GM21526 (cell line): ENCODE results near the gene DNAJB5.
"Not testable (repeated sequence)": the region's sequence is repeated elsewhere in the genome, so short reads cannot be mapped to it uniquely, and the experiment has no call there.

Experiments
- ATAC-seq: cut with Tn5 transposase; IDR thresholded peaks from one replicate; pipeline ENCODE4 v1.9.1; 2021; ENCODE audit warnings: moderate library complexity; ENCODE audit not compliant: unreplicated experiment, low FRiP score

DNAJB5 gene

DNA sequence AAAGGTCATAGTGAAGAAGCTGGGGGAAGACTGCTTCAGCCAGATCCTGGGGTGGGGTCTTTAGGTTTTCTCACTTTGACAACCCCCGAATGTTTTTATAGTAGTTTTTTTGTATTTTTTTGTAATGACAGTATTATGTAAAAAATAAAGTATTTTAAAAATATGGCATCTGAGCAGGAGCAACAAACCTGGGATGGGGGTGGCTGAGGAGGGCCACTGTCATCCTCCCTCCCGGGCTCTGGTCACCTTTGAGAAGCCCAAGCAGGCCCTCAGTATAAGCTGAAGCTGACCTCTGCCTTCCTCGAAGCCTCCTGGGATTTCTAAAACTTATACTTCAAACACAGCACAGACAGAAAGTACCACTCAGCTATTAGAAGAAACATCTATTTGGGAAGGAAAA, 8.7 kb downstream of the DNAJB5 start:
- ATAC-seq: no peak

DNA sequence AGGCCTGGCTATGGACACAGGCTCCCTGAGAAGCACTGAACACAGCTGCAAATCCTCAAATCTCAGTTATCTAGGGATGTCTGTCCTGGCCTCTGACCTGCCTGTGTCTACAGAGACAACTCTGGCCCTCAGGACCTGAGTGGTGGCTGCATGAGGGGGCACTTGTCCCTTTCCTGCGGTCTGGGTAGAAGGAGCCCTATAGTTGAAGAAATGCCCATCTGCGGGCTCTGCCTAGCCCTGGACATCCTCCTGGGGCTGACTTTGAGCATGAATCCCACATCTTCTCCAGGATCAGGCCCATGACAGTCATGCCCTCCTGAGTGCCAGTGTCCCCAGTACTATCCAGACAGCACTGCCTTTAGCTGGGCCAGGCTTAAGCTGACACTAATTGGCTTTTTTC, 10.0 kb downstream of the DNAJB5 start:
- ATAC-seq: no peak

DNA sequence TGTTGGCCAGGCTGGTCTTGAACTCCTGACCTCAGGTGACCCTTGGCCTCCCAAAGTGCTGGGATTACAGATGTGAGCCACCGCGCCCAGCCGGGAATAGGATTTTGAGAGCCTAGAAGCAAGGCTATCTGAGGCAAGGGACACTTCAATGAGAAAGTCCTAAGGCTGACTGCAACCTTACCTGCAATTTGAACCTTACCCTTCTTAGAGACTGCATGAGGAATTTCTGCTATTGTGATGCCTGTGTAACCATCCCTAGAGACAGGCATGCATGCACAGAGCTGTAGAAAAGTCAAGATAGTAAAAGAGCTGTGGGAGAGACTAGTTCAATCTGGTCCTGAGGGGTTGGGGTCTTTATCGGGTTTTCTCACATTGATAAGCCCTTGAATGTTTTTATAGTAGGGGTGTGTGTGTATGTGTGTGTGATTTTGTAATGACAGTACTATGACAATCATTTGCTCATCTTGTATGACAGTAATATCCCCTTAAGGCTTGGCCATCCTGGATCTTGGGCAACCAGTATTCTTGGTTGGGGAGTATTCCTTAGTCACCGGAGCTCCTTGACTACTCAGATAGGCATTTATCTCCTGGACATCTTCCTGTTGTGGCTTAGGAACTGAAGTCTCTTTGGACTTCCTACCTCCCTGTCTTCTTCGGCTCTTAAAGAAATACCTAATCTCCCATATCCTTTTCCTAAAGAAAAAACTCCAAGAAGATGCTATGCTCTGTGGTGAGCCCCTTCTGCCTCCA, 11.2 kb downstream of the DNAJB5 start:
- ATAC-seq: no peak

DNA sequence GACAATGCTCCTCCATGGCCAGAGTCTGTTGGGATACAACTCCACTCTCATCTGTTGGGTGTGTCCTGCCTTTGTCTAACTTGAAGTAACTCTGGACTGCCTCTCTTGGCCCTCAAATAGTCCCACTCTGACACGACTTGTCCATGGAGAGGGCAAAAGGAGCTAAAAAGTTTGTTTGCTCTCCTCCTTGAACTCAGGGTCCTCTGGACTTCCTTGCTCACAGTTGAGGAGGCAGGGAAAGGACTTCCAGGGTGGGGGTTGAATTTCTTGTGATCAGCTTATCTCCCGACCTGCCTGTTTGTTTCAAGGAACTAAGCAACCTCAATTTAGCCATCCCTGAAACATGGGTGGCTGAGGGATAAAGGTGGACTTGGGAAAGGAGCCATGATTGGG, 11.7 kb downstream of the DNAJB5 start:
- no peak for ATAC-seq

DNA sequence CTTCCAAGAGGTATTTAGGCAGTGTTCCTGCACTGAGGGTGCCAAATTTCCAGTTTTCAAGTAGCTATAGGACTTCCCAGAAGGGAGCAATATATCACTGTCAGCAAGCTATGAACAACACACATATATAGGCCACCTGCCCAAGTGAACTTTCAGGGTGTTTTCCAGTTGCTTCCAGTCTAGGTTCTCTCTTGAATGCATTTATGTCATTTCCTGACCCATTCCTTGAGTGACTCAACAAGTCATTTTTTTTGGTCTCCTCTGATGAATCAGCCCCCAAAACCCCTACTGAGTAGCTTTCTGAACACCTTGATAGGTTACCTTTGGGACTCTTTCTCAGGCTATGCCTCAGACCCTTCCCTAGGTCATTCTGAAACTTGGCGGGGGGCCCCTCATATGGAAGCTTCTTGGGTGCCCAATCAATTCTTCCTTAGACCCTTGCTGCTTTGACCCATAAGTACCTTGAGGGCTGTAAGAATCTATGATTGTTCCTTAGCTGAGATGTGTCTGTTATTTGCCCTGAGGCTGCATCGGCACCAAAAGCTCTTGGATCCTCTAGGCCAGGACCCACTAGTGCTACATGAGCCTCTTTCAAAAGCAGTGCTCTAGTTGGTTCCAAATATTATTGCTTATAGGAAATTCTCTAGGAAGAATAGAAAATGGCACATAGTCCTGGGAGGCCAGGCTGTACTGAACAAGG, 12.4 kb downstream of the DNAJB5 start:
- no peak for ATAC-seq

DNA sequence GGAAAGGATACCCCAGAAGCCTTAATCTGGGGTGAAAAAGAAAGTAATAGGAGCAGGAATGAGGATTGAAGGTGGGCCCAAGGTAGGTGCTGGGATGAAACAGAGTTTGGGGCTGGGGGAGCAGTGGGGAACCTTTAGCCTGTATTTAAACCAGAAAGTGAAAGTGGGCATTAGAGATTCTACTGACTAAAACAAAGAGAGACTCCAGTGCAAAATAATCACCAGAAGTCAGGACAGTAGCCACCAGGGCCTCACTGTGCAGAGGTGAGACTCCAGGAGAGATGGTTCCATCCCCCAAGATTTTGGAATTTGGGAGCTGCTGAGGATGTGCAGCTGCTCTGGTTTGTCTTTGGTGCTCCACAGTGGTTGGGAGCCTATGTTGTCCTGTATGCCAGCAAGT, 13.1 kb downstream of the DNAJB5 start:
- ATAC-seq: no peak

DNA sequence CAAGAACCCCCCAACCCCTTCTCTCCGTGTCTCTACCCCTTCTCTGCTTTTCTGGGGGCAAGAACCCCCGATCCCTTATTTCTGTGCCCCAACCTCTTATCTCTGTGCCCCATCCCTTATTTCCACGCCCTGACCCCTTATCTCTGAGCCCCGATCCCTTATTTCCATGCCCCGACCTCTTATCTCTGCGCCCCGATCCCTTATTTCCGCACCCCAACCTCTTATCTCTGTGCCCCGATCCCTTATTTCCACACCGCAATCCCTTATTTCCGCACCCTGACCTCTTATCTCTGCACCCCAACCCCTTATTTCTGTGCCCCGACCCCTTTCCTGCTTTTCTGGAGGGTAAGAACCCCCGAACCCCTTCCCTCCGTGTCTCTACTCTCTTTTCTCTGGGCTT, 14.8 kb downstream of the DNAJB5 start:
- not testable (repeated sequence) for ATAC-seq

DNA sequence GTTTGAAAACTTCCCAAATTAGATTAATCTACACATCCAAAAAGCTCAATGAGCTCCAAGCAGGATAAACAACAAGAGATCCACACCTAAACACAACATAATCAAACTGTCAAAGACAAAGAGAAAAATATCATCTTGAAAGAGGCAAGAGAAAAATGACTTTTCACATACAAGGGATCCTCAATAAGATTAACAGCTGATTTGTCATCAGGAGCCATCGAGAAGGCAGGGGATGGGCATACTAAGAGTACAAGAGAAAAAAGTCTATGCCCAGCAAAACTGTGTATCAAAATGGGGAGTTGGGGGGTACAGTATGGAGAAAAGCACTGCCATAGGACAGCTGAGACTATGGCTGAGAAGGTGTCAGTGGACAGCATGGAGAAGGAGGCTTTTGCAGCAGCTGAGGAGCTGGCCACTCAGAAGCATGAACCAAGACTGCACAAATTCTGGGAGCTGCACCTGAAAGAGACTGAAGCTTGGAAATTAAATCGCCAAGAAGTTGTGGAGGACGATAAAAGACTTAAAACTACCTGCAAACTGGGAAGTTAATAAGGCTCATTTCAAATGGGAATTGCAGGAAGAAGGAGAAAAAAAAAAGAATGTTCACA, 20.9 kb downstream of the DNAJB5 start:
- no peak for ATAC-seq

DNA sequence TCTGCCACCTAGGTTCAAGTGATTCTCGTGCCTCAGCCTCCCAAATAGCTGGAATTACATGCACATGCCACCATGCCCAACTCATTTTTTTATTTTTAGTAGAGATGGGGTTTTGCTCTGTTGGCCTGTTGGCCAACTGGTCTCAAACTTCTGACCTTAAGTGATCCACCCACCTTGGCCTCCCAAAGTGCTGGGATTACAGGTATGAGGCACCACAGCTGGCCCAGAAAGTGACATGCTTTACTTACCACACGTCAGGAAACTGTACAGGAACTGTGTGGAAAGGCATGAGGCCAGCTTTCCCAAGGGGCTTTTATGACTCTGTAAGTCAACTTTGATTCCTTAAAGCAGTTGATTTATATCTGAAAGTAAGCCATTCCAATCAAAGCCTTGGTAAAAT, 25.0 kb downstream of the DNAJB5 start:
- ATAC-seq: no peak

DNA sequence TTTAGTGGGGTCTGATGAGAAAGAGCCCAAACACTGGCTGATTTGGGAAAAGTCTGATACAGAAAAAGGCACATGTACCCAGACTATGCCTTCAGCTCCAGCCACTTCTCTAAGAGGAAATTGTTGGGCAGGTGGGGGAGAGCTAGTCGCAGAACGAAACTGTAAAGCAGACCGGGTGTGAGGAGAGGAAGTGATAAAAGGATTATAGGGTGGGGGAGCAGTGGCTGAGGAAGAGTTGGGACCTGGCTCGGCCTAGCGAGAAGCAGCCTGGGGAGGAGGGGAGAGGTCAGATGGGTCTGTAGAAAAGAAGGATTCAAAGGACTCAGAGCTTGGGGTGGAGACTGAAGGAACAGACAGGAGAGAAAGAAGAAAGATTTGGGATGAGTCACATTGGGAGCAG, 33.9 kb downstream of the DNAJB5 start:
- not testable (repeated sequence) for ATAC-seq

DNA sequence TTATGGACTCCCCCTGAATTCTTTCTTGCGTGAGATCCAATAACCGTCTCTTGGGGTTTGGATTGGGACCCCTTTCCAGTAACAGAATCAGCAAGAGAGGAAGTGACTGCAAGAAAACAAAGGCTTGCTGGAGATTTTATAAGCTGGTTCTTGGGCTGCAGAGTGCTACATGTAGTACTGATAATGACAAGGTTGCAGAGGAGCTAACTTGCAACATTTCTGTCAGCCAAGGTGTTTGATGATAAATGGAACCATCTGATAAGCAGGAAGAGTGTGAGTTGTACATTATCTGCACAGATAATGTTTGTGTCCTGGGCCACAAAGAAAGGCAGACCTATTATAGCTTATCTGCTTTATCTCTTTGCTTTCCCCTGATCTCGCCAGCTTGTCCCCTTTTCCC, 37.1 kb downstream of the DNAJB5 start:
- no peak for ATAC-seq

DNA sequence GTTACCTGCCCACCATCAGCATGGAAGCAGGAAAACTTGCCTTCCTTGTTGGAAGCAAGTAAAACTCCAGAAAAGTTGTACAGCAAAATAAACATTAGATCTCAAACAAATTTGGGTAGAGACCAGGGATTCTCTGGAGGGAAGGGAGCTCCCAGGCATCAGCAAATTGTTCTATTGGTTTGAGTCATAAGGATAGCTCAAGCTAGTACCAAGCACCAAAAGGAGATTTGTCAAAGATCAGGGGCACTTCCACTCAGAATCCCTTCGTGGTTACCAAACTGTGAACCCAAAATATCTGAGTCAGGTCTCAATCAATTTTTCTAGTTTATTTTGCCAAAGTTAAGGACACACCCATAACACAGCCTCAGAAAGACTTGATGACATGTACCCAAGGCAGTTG, 37.8 kb downstream of the DNAJB5 start:
- ATAC-seq: no peak

DNA sequence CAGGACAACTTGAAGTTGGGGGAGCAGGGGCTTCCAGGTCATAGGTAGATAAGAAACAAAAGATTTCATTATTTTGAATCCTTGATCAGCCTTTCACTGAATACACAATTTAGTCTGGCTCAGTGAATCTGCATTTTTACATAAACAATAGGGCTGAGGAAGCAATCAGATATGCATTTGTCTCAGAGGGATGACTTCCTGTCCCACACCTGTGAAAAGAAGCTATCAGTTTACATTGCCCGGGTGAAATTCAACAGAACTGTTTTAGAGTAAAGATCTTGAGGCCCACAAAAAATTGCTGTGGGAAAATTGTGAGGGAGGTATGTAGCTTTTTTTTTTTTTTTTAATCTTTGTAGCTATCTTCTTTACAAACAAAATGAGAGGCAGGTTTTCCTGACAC, 38.3 kb downstream of the DNAJB5 start:
- ATAC-seq: no peak

DNA sequence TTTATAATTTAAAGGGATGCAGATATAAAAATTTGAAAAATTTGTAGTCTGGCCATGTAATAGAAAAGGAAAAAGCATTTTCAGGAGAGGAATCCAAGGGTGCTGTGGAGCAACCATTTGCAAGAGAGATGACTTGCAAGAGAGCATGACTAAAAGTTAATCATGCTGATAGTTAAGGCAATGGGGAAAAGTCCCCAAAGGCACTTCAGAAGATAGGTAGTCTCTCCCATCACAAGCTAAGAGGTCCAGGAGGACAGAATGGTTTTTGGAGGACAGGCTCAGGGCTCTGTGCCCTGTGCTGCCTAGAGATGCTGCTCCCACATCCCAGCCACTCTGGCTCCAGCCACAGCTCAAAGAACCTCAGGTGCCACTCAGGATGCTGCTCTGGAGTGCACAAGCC, 38.8 kb downstream of the DNAJB5 start:
- no peak for ATAC-seq

DNA sequence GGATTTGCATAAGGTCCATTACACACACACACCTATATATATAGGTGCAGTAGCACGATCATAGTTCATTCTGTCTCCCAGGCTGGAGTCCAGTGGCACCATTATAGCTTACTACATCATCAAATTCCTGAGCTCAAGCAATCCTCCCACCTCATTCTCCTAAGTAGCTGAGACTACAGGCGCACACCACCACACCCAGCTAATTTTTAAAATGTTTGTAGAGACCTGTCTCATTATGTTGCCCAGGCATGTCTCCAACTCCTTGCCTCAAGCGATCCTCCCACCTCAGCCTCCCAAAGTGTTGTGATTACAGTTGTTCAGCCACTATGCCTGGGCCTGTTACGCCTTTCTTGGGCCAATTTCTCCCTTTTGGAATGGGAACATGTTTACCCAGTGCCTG, 39.7 kb downstream of the DNAJB5 start:
- ATAC-seq: no peak

DNA sequence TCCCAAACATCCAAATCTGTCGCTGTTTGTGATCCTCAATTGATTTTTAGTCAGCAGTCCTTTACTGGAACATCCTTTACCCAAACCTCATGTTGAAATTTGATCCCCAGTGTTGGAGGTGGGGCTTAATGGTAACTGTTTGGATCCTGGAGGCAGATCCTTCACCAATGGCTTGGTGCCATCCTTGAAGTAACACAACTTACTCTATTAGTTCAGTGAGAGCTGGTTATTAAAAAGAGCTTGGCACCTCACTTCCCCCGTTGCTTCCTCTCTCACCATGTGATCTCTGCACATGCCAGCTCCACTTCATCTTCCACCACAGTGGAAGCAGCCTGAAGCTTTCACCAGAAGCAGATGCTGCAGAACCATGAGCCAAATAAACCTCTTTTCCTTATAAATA, 40.3 kb downstream of the DNAJB5 start:
- no peak for ATAC-seq

DNA sequence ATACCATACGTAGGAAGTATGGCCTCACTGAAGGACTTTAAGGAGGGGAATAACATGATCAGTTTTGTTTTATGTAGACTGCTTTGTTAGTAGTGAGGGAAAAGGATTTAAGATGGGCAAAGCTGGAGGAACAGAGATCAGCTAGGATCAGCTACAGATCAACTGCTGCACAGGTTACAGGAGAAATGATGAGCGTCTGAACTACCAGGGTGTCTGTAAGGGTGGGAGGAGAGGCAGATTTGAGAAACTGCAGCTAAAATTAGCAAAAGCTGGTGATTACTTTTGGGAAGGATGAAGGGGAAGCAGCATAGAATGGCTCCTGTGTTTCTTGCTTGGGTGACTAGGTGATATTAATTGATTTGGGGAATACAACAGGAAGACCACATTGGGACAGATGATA, 43.6 kb downstream of the DNAJB5 start:
- ATAC-seq: no peak

DNA sequence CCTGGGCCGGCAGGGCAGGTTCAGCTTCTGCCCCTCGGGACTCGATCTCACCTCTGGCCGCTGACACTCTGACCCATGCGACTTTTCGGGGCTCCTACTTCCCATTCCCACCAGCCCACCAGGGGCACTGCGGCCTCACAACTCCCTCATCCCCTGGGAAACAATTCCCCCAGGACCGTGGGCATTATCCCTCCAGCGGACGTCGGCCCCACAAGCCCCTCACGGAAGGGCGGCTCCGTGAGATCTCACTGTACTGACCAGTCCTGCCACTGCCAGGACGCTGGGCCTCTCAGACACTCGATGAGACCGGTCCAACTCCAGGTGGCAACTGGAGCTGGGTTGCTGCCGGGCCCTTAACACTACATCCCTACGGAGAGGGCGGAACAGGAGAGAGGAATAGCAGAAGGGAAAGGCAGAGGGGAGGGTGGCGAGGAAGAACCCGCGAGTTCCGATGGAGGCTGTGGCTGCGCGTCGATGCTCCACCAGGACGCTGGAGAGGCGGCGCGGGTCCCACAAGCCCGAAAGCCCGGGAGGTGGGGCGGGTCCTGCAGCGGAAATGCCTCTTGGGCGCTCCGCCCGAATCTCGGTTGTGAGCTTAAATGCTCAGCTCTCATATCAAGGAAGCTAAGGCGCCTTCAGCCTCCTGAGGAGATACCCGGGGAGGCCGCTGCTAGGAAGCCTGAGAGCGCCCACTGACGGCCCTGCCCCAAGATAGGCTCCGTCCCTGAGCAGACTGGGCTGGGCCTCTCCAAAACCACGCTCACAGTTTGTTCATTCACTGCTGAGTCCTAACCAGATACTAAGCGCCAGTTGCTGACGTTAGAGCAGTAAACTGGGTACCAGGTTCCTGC, 46.5 kb downstream of the DNAJB5 start:
- ATAC-seq: no peak

DNA sequence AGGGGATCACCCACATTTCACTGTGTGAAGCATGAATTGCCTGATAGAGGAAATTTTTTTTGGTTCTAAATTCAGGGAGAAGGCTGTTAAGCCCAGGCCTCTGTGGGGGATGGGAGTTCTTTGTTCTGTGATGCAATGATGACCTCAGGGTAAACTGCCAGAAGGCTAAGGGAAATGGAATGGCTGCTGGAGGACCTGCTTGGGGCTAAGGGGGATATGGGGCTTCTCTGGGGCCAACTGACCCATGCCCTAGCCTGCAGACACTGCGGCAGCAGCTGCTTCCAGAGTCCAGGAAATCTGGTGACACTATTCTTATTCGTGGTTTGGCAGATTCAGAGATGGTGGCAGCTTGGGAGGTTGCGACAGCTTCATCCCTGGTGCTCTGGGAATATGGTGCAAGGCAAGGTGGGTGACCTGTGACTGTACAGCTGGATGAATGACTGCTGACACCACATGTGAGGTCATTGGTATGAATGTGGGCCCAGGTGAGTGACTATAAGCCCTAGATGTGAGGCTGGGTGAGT, 52.6 kb downstream of the DNAJB5 start:
- no peak for ATAC-seq

DNA sequence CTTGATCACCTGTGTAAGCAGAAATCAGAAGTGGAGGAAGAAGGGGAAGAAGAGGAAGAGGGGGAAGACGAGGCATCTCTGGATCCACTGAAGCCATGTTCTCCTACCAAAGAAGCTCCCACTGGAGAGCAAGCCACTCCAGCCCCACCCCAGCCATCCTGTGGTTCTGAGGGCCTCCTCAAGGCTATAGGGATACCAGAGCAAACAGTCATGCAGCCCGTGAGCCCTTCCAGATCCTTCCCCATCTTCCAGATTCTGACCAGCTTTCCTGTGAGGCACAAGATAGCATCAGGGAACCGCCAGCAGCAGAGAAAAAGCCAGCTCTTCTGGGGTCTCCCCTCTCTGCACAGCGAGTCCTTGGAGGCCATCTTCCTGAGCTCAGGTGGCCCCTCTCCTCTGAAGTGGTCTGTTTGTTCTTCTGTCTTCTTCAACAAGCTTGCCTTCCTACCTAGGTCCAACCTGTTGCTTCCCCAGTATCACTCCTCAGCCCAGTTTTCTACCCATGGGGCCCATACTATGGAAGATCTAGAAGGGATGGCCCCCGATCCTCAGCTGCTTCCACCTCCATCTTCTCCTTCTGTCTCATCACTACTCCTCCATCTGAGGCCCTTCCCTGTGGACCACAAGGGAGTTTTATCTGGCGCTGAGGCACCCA, 53.5 kb downstream of the DNAJB5 start:
- ATAC-seq: no peak
